ENCODE data around the gene VAMP4. TPM values are rescaled to one million over a fixed set of nuclear protein-coding genes. Genes with fewer than 3 reads are reported as not detected.
A peak's percentile ranks its signal among the peaks of the same experiment; 100 is the strongest.

Gene VAMP4
- total RNA-seq, 1 experiment from 2014 or later, result 9.3 TPM

GRCh38 chr1:171781176-171781875 lies 39.5 kb upstream of the VAMP4 start, which contains the start of gene METTL13:
TSS of gene METTL13 (plus strand) at chr1:171781660. CDS start at chr1:171781968, 308 bp downstream.
- Histone ChIP-seq H3K27me3 (ENCODE audit: control insufficient read depth, insufficient read depth, low read length) (no peaks in the 10 kb centered on the region), H3K27ac (ENCODE audit: low read length) (peak within 1 kb of the TSS; percentile 96), H3K36me3 (ENCODE audit: control insufficient read depth, insufficient read depth, low read length) (peaks cover 5% of the 10 kb centered on the region; the same call in 1 of the 2 replicates), H3K9me3 (ENCODE audit: control insufficient read depth, insufficient read depth, low read depth, low read length) (no peaks in the 10 kb centered on the region), H3K4me1 (ENCODE audit: control insufficient read depth, insufficient read depth, low read length) (peaks cover 9% of the 10 kb centered on the region), H3K4me3 (ENCODE audit: low read depth in 2 of 2, low read length in 2 of 2) (peak within 1 kb of the TSS; percentile 94 to 97)
- POLR2A ChIA-PET, result no interaction called here
- no TSS peak for BruUV-seq (replicated peaks)
- DNase-seq (ENCODE audit: low read depth, low spot score) (peak; percentile 88), ATAC-seq (peak; percentile 99)
- CTCF ChIA-PET, result interaction anchor here (0.6 to 0.7 kb wide), 2 partner anchors 203 to 429 kb away, joined by 3 to 6 read pairs; no protein-coding TSS in a partner anchor
- intact Hi-C loops (cut with micrococcal nuclease; ENCODE audit: unreplicated experiment), result no loop called here
- TF ChIP-seq POLR2AphosphoS5 (IDR thresholded peaks at IDR 0.05; ENCODE audit: low read depth, low read length), result peak; percentile 74
- TF ChIP-seq REST (IDR thresholded peaks at IDR 0.05; ENCODE audit: insufficient read depth in 1 of 2, low read depth in 2 of 2, low read length in 1 of 2), result 0 out of 4 replicates have a peak, but pooled peaks of 1 of the 2 experiments have one; percentile 32
- TF ChIP-seq TCF7L2 (IDR thresholded peaks at IDR 0.05; ENCODE audit: low read depth, low read length), result no peak; the same call in 1 of the 2 replicates
- in situ Hi-C loops (cut with HindIII; ENCODE audit: low pct_unique_long_range_greater_than_20kb, low sequenced_read_pairs), result no loop called here

DNA sequence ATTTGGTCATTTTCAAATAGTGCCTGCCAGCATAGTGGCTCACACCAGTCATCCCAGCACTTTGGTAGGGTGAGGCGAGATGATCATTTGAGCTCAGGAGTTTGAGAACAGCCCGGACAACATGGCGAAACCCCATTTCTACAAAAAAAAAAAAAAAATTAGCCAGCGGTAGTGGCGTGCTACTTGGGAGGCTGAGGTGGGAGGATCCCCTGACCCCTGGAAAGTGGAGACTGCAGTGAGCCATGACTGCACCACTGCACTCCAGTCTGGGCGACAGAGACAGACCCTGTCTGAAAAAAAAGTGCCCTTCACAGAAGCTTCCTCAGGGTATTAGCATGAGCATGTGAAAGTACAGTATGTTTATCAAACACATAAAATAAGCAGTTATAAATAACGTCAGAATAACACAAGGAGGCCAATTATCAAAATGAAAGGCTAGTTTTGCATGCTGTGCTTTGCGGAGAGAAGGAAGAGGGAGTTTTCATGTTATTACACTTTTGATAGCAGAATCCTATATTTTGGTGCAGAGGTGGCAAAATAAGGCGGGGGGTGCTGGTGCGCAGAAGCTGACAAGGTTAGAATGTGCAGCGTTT lies 38.8 kb upstream of the VAMP4 start:
- no peak for DNase-seq (ENCODE audit: low read depth, low spot score)
- CTCF ChIA-PET, result interaction anchor here (0.6 to 0.7 kb wide), 2 partner anchors 204 to 428 kb away, joined by 3 to 6 read pairs; no protein-coding TSS in a partner anchor
- peak overlapping the region; percentile 77 for H3K27ac ChIP-seq (ENCODE audit: low read length)
- TF ChIP-seq SIN3A (IDR thresholded peaks at IDR 0.05; ENCODE audit: borderline replicate concordance, insufficient read depth, low read depth, low read length), result no peak
- no peak for TF ChIP-seq TCF7L2 (IDR thresholded peaks at IDR 0.05; ENCODE audit: low read depth, low read length)
- no peak for TF ChIP-seq REST (IDR thresholded peaks at IDR 0.05; ENCODE audit: insufficient read depth in 1 of 2, low read depth in 2 of 2, low read length in 1 of 2)
- H3K4me3 ChIP-seq (ENCODE audit: low read depth in 2 of 2, low read length in 2 of 2), result peak overlapping the region; percentile 78 to 94
- intact Hi-C loops (cut with micrococcal nuclease; ENCODE audit: unreplicated experiment), result no loop called here
- peaks cover 2% of the 10 kb centered on the region; the same call in 1 of the 2 replicates for H3K36me3 ChIP-seq (ENCODE audit: control insufficient read depth, insufficient read depth, low read length)
- POLR2A ChIA-PET, result no interaction called here
- H3K27me3 ChIP-seq (ENCODE audit: control insufficient read depth, insufficient read depth, low read length), result no peaks in the 10 kb centered on the region
- BruUV-seq (replicated peaks), result TSS peak; percentile 92
- in situ Hi-C loops (cut with HindIII; ENCODE audit: low pct_unique_long_range_greater_than_20kb, low sequenced_read_pairs), result no loop called here
- H3K4me1 ChIP-seq (ENCODE audit: control insufficient read depth, insufficient read depth, low read length), result peaks cover 9% of the 10 kb centered on the region
- ATAC-seq, result no peak
- H3K9me3 ChIP-seq (ENCODE audit: control insufficient read depth, insufficient read depth, low read depth, low read length), result no peaks in the 10 kb centered on the region
